HG03175 (cell line): ENCODE measurements around the gene NME7.

Source experiments
- ATAC-seq: cut with Tn5 transposase; IDR thresholded peaks from one replicate; pipeline ENCODE4 v1.9.1; 2021; ENCODE audit warnings: mild to moderate bottlenecking, moderate library complexity; ENCODE audit not compliant: unreplicated experiment

NME7 gene

DNA sequence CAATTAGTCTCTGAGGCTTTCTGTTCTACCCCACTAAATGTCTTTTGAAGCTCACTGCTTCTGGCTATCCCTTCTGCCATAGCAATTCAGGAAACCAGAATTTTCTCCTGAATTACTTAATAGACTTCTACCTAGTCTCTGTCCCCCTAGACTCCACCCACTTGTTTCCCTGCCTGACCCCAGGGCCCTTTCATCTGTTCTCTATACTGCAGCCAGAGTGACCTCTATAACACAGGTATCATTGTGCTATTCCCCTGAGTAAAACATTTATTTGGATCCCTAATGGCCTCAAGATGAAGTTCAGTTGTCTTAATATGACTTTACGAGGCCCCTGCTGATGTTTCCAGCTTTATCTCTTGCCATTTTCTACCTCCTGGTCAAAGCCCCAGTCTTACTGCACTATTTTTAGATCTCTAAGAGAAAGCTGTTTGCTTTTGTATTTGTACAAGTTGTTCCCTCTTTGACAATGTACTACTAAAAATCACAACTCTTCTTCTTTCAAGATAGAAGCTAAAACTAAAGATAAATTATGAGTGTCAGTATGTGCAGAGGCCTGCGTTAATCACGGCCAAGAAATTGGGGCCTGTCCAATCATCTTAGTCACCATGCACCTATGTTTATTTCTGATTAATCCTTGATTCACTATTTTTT lies 206.6 kb downstream of the NME7 start:
- ATAC-seq: no peak

DNA sequence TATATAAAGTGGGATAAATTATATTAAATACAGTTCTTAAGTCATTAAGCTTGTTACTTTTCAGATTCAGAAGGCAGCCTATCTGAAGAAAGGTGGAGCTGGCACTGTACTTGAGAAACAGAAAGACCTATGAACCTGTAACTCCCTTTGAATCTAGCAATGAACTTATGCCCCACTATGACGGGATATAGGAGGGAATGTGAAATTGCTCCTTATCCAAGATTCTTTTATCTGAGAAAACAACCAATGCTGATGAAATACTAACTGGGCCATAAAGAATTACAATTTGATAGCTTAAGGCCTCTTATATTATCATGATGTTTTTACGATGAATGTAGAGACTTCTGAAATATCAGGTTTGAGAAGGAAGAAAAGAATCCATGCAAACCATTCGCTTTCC lies 211.0 kb downstream of the NME7 start:
- no peak for ATAC-seq

DNA sequence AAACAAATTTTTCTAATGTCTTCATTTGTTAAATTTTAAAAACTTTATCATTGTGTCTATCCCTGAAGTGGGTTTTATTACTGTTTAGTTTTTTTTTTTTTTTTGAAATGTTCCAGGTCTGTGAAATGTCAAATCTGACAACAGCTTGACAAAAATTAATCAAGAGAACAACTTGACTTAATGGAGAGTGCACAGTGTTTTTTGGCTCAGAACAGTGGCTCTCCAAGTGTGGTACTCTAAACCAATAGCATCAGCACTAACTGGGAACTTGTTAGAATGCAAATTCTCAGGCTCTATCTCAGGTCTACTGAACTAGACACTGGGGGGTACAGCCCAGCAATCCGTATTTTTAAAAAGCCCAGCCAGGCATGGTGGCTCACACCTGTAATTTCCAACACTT lies 211.9 kb downstream of the NME7 start:
- ATAC-seq: no peak

DNA sequence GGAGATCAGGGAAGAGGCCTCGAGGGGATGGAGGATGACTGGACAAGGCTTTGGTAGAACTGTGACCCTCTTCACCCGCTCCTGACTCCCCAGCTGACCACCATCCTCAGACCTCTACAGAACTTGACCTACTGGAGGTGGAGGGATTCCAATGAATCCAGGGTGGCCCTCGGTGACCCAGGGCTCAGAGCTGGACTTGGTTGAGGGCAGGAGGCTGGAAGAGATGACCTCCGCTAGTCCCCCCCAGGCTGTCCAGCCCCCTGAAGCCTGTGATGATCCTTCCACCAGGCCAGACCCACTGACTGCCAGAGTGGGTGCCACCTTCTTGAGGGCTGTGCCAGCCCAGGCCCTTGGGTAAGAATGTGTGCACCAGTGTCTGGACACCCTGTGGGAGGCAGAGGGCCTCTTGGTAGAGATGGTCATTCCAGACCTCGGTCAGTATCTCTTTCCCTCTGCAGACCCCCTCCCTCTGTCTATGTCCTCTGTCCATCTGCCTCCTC lies 216.2 kb downstream of the NME7 start:
- no peak for ATAC-seq

DNA sequence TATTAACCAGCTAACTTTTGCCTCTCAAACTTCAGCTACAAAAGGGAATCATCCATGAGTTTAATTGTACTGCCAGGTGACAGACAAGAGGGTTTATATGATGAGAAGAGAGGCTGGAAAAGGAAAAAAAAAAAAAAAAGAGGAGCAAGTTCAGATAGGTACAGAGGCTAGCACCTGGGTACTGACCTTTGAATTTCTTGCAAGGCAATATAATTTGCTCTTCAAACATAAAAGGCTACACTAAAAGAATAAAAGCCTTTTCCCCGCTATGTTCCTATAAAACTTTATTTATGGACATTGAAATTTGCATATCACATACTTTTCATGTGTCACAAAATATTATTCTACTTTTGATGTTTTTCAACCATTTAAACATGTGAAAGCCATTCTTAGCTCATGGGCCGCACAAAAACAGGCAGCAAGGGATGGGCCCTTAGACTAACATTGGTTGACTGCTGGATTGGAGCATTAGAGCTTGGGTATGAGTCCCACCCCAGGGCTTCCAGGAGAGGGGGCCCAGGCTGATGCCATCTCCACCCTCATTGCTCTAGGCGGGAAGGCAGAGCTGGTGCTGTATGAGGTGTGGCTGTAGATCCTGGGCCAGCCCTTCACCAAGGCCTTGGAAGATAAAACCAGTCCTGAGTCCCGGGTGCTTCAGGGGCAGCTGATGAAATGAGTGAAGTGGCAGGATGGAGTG lies 216.8 kb downstream of the NME7 start:
- ATAC-seq: no peak

- ATAC-seq: no peak
These were observed 217.9 kb downstream of the NME7 start for GRCh38 chr1:169149555-169150286.

- ATAC-seq: peak; percentile 84
These were observed 218.9 kb downstream of the NME7 start for GRCh38 chr1:169148472-169149252.

DNA sequence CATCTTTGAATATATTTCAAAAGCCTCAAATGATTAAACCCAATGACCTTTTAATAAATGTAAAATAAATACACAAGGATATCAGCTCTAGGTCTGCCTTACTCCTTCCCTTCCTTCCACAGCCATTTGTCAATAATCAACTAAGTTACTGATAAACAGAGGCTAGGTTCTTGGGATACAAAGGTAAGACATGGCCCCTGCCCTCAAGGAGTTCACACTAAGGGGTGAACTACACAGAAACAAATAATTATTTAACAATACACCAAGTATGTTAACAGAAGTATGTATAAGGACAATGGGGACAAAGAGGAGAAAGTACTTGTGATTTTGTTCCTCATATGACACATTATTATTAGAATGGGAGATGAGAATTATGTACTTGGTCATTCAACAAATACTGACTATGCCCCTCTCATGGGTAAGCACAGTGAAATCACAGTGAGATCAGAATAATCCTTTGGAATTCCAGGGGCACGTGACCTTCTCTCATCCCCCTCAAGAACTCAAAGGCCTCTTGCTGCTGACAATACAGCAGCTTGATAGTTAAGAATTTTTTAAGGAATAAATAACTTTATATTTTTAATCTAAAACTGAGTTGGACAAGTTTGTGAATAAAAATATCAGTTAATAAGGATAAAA lies 220.9 kb downstream of the NME7 start:
- no peak for ATAC-seq

DNA sequence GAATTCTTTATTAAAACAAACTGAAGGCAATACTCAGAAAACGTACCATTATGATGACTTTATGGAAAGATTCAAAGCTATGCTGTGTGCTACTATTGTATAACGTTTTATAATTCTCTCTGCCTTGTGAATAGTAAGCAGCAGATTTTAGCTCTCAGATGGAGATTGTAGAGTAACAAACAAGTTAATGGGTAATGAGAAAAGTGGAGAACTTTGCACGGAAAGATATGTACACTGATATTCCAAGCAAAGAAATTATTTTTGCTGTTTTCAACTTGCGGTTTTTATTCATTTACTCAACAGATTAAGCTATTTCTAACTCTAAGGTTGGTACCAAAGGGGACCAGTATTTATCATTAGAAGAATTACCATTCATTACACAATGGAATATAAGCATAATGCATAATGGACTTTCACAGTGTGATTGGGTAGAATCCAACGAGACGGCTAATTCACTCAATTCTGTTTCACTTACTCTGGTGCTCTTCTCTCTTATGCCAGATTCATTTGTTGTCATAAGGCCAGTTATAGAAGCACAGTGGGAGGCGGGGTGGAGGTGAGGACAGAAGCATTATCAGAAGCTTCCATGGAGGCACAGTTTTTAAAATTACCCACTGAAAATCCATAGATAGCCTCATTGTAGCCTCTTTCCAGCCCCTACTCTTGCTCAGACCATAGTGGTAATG lies 222.5 kb downstream of the NME7 start:
- no peak for ATAC-seq

- no peak for ATAC-seq
These were observed 223.6 kb downstream of the NME7 start for GRCh38 chr1:169143984-169144383.

DNA sequence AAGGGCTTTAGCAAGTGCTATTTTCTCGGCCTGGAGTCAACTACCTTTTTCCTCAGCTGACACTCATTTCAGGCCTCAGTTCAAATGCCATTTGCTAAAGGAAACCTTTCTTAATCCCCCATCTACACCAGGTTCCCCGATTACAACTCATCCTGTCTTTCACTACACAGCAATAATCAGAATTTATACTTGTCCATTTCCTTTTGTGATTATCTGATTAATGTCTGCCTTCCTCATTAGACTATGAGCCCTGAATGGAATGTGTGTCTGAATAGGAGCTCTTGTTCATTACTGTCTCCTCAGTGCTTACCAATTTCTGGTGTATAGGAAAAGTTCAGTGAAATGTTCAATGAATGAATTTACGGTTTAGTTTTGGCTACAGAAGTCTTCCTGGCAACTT lies 224.3 kb downstream of the NME7 start:
- ATAC-seq: no peak

GRCh38 chr1:169142129-169142528 lies 225.5 kb downstream of the NME7 start:
- ATAC-seq: no peak

DNA sequence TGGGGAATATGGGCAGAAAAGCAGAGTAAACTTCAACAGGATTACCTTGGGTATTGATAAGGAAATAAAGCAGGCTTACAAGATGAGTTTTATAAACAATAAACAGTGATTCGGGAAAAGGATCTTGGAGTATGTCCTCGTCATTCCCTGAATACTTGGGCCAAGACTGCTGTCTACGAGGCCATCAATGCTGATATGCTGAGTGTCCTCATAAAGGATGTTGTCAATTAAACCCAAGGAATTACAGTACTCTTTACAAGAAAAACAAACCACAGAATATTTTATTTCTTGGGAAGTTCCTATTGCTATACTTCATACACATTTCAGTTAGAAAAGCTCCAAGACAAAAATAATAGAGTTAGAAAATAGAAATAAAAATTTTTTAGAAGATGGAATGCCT lies 226.2 kb downstream of the NME7 start:
- no peak for ATAC-seq

DNA sequence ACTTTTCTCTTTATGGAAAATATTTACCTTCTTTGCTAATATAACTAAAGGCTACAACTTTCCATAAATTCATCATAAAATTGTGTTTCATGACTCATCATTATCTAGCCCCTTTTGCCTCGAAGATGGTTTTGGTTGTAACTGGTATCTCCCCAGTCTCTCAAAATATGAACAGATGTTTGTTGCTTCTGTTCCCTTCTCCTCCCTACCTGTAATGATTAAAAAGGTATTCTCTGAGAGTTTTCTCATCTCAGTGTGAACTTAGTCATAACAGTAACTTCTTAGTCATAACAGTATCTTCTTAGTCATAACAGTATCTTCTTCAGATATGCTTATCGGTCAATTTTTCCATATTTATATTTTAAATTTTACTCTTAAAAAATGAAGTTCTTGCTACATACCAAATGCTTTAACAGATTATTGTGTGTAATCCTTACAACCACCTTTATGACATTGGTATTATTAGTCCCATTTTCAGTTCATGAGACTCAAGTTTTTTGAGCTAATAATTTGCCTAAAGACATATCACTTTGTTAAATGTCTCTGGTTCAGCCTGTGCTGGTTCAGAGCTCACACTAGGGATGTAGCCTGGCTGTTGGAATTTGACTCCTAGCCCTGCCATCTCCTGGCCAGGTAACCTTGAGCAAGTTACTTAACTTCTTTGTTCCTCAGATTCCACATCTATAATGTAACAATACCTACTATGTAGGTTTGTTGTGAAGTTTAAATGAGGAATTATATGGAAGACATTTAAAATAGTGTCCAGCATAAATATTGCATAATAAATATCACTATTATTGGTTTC lies 228.5 kb downstream of the NME7 start:
- peak; percentile 93 for ATAC-seq

DNA sequence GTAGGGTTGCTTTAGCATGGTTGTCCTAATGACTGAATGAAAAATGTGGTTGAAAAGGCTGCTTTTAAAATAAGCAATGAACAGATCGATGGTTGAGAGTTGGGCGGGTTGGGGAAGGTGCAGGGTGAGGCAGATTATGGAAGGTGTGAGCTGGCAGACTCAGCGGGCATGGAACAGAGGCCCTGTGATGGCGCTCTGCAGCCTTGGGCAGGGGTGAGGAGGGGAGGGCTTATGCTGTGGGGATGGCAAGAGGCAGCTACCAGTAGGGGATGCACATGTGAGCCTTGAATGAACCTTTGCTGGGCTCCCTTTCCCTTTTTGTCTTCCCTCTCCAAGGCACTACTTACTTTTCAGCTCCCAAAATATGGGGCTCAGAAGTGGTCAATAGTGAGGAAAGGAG lies 230.2 kb downstream of the NME7 start:
- ATAC-seq: no peak

- ATAC-seq: no peak
These were observed 233.6 kb downstream of the NME7 start for GRCh38 chr1:169133801-169134502.

DNA sequence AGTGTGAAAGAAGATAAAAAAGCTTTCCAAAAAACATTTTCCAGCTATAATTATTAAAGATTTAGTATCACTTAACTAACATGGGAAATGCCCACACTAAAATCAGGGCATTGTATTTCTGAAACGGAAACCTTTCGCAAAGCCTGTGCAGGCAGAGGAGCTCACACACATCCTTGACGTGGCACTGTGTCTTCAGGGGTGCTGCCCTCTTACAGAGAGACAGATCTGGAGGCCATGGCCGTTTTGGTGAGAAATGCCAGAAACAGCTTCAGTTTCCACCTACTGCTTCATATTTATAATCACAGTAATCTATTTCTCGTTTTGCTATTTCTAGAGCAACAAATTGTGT lies 234.4 kb downstream of the NME7 start:
- no peak for ATAC-seq

DNA sequence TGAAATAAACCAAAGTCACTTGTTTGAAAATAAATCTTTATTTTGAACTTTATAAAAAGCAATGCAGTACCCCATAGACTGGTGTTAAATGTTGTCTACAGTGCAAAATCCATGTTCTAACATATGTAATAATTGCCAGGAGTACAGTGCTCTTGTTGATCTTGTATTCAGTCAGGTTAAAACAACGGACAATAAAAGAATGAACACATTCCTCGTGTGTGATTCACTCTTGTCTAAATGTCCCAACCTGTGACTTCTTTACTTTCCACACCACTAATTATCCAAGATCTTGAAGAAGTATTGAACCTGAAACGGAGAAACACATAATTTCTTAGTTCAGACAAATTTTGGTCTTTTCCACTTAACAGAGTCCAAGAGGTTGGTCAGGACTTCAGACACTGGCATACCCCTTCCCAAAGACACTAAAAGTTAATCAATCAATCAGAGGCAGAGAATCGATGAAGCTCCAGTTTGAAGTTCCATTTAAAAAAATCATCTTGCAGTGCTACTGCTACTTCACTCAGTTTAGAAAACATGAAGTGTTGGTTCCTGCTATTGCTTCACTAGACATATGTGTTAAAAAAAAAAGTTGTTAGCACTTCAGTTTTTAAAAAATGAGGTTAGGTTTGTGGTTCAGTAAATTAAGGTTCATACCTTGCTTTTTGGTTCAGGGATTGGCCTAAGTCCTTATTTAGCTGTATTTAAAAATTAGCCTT lies 234.9 kb downstream of the NME7 start:
- no peak for ATAC-seq
